Measurements from ENCODE around the gene WNT9B.
A peak's percentile ranks its signal among the peaks of the same experiment; 100 is the strongest.
"Not testable (repeated sequence)": the region's sequence is repeated elsewhere in the genome, so short reads cannot be mapped to it uniquely, and the experiment has no call there.

Gene WNT9B

DNA sequence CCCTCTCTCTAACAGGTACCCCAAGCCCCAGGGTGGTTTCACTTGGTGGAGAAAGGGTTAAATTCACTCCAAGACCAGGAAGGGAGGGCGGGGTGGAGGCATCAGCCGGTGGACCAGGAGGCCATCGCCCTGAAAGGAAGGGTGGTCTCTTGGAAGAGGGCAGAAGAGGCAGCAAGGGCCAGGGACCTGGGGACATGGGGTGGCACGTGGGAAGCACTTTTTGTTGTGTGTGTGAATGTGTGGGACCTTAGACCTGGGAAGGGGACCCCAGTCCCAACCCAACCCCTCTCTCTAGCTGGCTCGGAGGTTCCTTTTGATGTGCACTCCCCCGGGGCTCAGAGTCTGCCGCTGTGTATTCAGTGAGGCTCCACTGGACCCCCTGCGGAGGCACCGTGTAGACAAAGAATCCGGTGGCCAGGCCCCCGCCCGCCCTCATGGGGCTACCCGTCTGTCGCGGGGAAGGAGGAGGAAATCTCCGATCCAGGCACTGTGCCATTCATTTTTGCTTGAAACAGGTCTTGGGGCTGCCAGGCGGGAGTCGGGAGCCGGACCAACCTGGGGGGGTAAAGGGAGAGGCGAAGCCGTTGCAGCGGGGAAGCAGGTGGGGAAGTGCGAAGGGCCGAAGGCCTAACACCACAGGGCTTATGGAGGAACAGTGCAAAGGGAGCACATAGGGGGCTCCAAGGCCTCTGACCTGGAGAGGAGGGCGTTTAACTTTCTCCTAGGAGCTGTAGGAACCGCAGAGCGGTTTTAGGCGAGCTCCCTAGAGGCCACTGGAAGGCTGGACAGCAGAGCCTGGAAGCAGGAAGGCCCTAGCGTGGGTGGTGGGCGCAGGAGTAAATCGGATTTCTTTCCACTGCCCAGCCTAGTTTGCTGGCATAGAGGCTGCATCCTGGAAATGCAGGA lies 29.6 kb upstream of the WNT9B start:
- no peak for DNase-seq (ENCODE audit: low read depth)

GRCh38 chr17:46822388-46822921 lies 28.9 kb upstream of the WNT9B start:
- no peak for DNase-seq (ENCODE audit: low read depth)

DNA sequence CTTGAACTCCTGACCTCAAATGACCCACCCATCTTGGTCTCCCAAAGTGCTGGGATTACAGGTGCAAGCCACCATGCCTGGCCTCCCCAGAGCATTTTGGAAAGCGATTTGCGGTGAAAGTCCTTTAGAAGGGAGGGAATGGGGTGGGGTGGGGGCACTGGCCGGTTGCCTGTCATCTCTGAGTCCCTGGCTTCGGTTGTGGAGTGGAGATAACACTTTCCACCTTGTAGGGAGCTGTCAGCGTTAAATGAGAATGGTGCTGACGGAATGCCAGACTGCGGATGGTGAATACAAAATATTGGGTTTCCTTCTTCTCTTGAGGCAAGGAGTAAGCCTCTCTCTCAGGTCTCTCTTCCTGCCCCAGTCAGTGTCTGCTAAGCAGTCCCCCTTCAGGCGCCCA lies 27.7 kb upstream of the WNT9B start:
- no peak for DNase-seq (ENCODE audit: low read depth)

GRCh38 chr17:46826116-46826515 lies 25.3 kb upstream of the WNT9B start:
- DNase-seq (ENCODE audit: low read depth): no peak

DNA sequence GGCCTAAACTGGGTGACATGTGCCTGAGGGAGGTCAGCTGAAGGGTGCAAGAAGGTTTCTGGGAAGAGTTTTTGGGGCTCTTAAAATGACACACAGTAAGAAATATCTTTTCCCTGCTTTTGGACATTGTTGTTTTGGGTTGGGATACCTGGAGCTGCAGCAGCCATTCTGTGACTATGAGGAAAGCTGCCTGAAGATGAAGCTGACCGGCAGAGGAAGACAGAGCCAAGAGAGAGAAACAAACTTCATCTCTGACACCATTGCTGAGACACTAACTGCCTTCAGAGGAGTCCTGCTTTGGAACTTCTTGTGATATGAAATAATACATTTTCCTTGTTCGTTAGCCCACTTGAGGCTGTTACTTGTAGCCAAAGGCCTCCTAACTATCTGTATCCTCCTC lies 24.1 kb upstream of the WNT9B start:
- DNase-seq (ENCODE audit: low read depth): no peak

- DNase-seq (ENCODE audit: low read depth): no peak
Observed at GRCh38 chr17:46831573-46832330, 19.6 kb upstream of the WNT9B start.

DNA sequence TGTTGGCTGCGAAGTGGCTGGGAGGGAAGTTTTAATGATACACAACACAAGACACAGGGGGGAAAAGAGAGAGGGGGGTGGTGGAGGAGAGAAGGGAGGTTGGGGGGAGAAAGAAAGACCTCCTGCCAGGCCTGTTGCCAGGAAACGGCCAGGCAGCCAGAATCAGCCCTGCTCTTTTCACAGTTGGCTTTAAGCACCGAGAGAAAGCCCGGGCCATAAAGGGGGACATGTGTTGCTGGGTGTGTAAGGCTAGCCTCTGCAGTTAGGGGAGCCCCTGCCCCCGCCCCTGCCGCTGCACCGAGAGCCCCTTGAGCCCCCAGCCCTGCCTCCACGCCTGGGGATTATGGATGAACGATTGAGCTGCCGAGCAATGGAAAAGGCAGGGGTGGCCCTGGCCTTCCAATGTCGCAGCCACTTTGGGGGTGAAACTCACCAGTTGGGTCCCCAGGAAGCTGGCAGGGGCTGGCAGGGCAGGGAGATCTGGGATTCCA lies 19.0 kb upstream of the WNT9B start:
- DNase-seq (ENCODE audit: low read depth): no peak

- DNase-seq (ENCODE audit: low read depth): peak; percentile 45
Observed at GRCh38 chr17:46832945-46833839, 18.2 kb upstream of the WNT9B start.

DNA sequence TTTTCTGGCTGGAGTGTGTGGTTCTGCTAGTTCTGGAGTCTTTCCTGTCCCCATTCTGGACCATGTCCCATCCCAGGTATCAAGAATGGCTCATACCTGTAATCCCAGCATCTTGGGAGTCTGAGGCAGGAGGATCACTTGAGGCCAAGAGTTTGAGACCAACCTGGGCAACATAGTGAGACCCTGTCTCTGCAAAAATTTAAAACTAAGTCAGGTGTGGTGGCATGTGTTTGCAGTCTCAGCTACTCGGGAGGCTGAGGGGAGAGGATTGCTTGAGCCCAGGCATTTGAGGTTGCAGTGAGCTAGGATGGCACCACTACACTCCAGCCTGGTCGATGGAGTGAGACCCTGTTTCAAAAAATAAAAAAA lies 17.6 kb upstream of the WNT9B start:
- DNase-seq (ENCODE audit: low read depth): no peak

GRCh38 chr17:46834846-46835245 lies 16.5 kb upstream of the WNT9B start:
- DNase-seq (ENCODE audit: low read depth): no peak

DNA sequence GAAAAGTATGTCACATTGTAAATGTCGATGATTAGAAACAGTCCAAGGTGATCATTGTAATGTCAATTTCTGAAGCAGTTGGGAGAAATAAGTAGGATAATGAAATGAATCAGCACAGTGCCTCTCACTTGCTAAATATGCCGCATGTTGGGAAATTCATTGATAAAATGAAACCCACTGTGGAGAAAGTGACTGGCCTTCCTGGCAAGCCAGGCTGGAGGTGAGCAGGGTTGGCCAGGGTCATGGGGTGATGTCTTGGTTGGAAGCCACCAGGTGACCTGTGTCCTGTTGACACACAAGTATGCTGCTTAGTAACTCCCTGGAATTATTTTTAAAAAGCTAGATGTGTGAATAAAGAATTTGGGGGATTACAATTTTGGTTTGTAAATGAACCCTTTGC lies 14.9 kb upstream of the WNT9B start:
- DNase-seq (ENCODE audit: low read depth): no peak

DNA sequence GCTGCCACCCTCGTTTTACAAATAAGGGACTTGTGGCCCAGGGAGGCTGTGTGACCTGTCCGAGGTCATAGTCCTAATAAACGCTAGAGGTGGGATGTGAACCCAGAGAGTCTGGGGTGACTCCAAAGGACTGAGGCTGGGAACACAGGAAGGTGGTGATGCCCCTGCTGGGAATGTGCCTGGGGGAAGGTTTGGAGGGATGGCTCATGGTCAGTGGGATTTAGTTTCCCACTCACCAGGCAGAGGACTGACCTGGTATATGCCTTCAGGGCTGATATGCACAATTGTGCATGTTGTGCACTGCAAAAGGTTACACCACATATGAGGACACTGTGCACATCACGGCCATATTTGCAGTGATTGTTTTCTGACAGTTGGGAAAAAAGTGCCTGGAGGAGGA lies 13.9 kb upstream of the WNT9B start:
- DNase-seq (ENCODE audit: low read depth): no peak

DNA sequence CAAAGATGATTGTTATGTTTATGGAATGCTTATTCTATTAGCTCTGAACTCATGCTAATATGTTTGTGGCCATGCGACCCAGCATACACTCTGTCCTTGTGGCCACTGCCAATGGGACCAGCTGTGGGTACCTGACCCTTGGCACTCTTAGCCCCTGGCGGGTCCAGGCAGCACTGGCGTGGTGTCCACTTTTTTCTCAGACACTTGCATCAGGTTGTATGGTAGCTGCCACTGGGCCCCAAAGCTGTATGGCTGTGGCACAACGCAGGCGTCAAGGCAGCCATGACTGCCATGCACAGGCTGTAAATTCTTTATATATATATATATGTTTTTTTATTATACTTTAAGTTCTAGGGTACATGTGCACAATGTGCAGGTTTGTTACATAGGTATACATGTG lies 12.2 kb upstream of the WNT9B start:
- no peak for DNase-seq (ENCODE audit: low read depth)

DNA sequence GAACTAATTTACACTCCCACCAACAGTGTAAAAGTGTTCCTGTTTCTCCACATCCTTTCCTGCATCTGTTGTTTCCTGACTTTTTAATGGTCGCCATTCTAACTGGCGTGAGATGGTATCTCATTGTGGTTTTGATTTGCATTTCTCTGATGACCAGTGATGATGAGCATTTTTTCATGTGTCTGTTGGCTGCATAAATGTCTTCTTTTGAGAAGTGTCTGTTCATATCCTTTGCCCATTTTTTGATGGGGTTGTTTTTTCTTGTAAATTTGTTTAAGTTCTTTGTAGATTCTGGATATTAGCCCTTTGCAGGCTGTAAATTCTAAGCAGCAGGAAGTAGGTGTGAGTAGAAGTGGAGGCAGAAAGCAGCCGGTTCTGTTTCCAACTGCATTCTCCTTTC lies 10.8 kb upstream of the WNT9B start:
- DNase-seq (ENCODE audit: low read depth): not testable (repeated sequence)

DNA sequence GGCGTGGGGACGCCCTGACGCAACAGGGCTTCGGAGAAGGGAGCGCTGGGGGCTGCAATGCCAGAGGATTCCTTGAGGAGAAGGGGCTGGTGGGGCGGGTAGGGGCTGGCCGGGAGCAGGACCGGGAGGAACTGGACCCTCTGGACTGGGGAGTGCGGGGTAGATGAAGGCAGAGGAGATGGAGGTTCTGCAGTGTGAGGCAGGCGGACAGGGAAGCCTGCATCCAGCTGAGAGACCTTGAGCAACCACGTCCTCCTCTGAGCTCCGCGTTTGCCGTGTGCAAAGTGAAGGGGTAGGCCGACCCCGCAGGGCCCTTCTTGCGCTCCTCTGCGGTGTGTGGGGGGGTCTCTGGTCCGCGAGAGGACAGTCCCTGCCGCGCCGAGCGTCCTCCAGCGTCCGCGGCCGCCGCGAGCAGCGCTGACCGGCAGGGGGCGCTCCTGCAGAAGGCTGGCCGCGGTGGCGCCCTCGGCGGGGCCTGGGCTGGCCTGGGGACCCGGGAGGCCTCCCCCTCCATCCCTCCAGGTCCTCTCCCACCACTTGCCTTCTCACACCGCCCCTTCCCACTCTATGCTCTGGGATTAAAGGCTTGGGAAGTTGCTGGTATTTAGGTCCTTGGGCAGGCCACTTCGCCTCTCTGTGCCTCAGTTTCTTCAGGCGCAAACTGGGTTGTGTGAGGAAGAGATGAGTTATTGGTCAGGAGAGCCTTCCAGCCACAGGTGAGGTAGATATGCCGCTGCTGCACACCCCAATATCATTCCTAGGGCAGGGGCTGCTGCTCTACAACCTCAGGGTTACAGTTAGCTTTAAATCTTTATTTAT lies 9.6 kb upstream of the WNT9B start:
- DNase-seq (ENCODE audit: low read depth): no peak

DNA sequence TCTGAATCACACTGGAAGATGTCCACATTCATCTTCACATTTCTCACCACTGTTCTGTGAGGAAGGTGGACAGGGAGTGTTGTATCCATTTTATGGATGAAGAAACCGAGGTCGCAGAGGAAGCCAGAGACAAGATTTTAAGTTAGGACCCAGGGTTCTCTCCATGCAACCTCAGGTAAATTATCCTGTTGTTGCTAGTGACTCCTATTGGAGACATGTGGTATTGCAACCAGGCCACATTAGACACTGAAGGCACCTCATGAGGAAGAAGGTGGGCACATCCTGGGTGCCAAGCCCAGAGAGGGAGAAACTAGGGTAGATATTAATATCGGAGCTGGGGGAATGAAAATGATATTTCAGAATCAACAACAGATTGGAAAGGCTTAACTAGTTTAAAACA lies 8.5 kb upstream of the WNT9B start:
- DNase-seq (ENCODE audit: low read depth): no peak

DNA sequence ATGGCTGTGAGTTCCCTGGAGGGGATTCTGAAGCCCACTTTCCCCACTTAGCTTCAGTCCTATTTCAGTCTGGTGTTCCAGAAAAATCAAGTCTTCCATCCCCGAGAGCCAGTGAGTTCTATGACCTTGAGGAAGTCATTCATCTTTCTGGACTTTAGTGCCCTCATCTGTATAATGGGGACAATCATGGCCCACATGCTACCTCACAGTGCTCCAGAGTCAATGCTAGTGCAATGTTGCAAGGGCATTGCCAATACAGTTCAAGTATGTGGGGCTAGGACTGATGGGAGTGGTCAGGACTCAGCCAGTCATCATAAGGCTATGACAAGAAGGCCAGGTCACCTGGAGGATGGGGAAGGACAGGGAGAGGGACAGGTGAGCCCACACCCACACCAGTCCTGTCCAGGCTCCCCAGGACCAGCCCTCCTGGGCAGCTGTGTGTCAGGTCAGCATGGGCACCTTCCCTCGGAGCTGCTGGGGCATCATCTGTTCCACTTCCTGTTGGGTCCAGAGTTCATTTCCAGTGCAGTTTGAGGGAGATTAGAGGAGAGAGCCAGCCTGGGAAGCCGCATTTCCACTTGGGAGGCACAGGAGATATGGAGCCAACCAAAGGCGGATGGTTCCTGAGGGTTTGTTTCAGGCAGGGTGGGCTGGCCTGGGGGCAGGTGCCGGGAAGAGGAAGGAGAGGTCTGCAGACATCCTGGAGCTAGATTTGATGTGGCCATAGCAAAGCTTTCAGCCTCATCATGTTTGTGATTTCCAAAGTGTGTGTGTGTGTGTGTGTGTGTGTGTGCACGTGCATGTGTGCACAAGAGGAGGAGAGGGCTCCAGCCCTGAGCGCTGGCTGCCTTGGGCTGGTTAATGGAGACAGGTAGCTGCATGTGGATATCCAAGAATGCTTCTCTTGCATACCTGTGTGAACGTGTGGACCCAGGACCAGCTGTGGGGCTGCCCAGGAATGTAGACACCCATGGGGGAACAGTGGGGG lies 3.9 kb upstream of the WNT9B start:
- no peak for DNase-seq (ENCODE audit: low read depth)

DNA sequence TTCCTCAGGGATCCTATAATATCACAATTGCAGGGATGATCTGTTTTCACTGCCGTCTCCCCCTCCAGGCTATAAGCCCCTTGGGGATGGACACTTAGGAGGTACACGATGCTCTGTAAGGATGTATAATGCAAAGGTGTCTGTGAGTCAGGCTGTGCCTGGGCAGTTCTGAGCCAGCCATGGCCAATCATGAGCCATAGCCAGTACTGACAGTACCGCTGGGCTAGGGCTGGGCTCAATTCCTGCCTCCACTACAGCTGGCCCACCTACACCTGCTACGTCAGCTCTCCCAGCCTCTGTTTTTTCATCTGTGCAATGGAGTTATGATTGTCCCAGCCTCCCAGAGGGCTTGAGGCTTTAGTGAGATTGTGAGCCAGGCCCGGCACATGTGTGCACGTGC lies 2.8 kb upstream of the WNT9B start:
- no peak for DNase-seq (ENCODE audit: low read depth)

DNA sequence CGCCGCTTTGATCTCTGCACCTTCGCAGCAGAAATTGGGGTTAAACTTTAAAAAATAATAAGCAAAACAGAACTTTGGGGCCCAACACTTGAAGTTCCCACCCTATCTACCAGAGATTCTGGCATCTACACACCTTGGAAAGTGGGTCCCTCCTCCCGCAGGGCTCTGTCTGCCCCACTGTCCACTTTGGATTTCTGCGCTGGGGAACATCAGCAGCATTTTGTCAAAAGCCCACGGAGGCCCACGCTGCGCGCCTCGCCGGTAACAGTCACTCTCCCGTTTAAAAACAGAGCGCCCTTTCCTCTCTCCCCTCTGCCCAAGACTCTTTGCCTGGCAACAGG lies 725 bp upstream of the WNT9B start:
- DNase-seq (ENCODE audit: low read depth): no peak

DNA sequence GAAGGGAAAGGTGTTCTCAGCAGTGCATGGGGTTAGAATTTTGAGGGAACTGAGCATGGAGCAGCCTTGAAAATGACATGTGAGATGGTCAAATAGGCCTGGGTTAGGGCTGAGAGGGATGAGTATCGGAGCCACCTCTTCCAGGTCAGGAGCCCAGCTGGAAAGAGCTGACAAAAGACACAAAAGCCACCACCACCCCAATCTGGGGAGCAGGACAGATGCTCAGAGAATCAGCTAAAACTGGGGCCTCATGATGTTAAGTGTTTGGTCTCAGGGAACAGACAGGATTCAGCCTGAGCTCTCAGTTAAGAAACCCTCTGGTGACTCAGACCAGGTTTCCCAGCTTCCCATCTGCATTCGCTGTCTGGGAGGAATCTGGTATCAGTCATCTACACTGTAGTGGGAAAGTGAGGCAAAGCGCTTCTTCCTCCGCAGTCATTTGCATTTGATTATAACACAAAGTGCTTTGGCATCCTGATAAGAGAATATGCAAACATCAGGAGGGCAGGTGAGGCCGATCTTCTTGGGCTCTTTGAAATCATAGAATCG lies 2.6 kb downstream of the WNT9B start:
- peak; percentile 35 for DNase-seq (ENCODE audit: low read depth)
